ENCODE measurements around the gene RNU1-3. TPM values are rescaled to one million over a fixed set of nuclear protein-coding genes. Genes with fewer than 3 reads are reported as not detected.
"Not testable (repeated sequence)": the region's sequence is repeated elsewhere in the genome, so short reads cannot be mapped to it uniquely, and the experiment has no call there.

The RNU1-3 gene
- total RNA-seq, 1 experiment from 2014 or later, result 1,333 TPM

DNA sequence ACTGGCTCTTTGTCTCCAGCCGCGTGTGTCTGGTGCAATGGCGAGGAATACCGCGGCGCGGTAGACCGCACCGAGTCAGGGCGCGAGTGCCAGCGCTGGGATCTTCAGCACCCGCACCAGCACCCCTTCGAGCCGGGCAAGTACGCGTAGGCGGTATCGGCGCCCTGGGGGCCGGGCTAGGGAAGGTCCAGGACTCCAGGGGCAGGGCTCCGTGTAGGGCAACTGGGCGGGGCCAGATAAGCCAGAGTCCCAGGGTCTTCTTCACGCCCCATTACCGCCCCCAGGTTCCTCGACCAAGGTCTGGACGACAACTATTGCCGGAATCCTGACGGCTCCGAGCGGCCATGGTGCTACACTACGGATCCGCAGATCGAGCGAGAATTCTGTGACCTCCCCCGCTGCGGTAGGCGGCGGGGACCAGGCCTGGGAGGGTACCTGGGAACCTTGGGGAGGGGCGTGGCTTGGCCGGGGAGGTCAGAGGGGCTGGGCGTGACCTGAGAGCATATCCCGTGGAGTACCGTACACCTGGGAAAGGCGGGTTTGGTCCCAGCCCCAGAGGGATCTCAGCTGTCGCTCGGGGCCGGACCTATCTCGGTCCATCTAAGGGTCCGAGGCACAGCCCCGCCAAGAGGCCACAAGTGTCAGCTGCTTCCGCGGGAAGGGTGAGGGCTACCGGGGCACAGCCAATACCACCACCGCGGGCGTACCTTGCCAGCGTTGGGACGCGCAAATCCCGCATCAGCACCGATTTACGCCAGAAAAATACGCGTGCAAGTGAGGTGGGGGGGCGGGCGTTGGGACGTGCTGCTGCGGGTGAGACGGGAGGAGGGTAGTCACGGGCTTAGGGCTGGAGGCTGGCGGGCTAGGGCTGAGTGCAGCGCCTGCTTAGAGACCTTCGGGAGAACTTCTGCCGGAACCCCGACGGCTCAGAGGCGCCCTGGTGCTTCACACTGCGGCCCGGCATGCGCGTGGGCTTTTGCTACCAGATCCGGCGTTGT is 19.3 kb downstream of the RNU1-3 start:
- H4K20me1 ChIP-seq (ENCODE audit: insufficient read depth); POLR2A ChIA-PET (ENCODE audit: unreplicated experiment); H3K27ac ChIP-seq; H3K9me2 ChIP-seq (ENCODE audit: insufficient read depth); H2AFZ ChIP-seq; H3K4me2 ChIP-seq; H3K4me3 ChIP-seq; H3K36me3 ChIP-seq (ENCODE audit: low read depth); BruUV-seq (replicated peaks); intact Hi-C loops (cut with micrococcal nuclease; ENCODE audit: unreplicated experiment); DNase-seq; H3F3A ChIP-seq (ENCODE audit: insufficient read depth, low read depth); H3K9me3 ChIP-seq (ENCODE audit: insufficient read depth, low read depth); CTCF ChIA-PET; H3K27me3 ChIP-seq (ENCODE audit: insufficient read depth, low read depth): not testable (repeated sequence)
- Histone ChIP-seq H3K79me2 (ENCODE audit: low read depth) (peaks cover 19% of the 10 kb centered on the region), H3K4me1 (replicated peaks; ENCODE audit: insufficient read depth) (peaks cover 17% of the 10 kb centered on the region)

GRCh38 chr1:16646716-16647115 is 20.0 kb downstream of the RNU1-3 start:
- H2AFZ ChIP-seq; DNase-seq; H3K27me3 ChIP-seq (ENCODE audit: insufficient read depth, low read depth); H3K36me3 ChIP-seq (ENCODE audit: low read depth); intact Hi-C loops (cut with micrococcal nuclease; ENCODE audit: unreplicated experiment); H3K27ac ChIP-seq; H4K20me1 ChIP-seq (ENCODE audit: insufficient read depth); H3K9me3 ChIP-seq (ENCODE audit: insufficient read depth, low read depth); POLR2A ChIA-PET (ENCODE audit: unreplicated experiment); H3F3A ChIP-seq (ENCODE audit: insufficient read depth, low read depth); H3K9me2 ChIP-seq (ENCODE audit: insufficient read depth); CTCF ChIA-PET; H3K4me3 ChIP-seq; H3K4me2 ChIP-seq; BruUV-seq (replicated peaks): not testable (repeated sequence)
- H3K79me2 ChIP-seq (ENCODE audit: low read depth), result peaks cover 19% of the 10 kb centered on the region
- peaks cover 17% of the 10 kb centered on the region for H3K4me1 ChIP-seq (replicated peaks; ENCODE audit: insufficient read depth)

DNA sequence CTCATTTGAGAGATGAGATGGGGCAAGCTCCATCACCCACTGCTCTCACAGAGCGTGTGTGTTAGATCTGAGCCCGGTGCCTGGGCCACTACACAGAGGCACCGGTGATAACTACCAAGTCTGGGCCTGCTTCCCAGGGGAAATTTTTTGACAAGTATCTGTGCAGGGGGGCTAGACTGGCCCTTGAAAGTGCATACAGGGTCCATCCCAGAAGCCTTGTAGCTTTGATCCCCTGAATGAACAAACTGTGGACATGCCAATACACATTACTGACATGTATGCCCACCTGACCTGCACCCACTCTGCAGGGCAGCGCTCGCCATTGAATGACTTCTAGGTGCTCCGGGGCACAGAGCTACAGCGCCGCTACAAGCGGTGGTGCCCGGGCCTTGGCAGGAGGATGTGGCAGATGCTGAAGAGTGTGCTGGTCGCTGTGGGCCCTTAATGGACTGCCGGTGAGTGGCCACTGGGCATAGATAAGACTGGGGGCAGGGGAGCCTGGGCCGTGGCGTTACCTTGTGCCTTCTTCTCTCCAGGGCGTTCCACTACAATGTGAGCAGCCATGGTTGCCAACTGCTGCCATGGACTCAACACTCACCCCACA is 20.6 kb downstream of the RNU1-3 start:
- BruUV-seq (replicated peaks); H3K27me3 ChIP-seq (ENCODE audit: insufficient read depth, low read depth); H3K9me2 ChIP-seq (ENCODE audit: insufficient read depth); H3K9me3 ChIP-seq (ENCODE audit: insufficient read depth, low read depth); H3K27ac ChIP-seq; H3K4me3 ChIP-seq; H2AFZ ChIP-seq; H3F3A ChIP-seq (ENCODE audit: insufficient read depth, low read depth); CTCF ChIA-PET; intact Hi-C loops (cut with micrococcal nuclease; ENCODE audit: unreplicated experiment); POLR2A ChIA-PET (ENCODE audit: unreplicated experiment); H3K4me2 ChIP-seq; H3K36me3 ChIP-seq (ENCODE audit: low read depth); H4K20me1 ChIP-seq (ENCODE audit: insufficient read depth): not testable (repeated sequence)
- peak in 1 of 2 experiments; percentile 19 for DNase-seq
- Histone ChIP-seq H3K79me2 (ENCODE audit: low read depth) (peaks cover 23% of the 10 kb centered on the region), H3K4me1 (replicated peaks; ENCODE audit: insufficient read depth) (peaks cover 17% of the 10 kb centered on the region)

DNA sequence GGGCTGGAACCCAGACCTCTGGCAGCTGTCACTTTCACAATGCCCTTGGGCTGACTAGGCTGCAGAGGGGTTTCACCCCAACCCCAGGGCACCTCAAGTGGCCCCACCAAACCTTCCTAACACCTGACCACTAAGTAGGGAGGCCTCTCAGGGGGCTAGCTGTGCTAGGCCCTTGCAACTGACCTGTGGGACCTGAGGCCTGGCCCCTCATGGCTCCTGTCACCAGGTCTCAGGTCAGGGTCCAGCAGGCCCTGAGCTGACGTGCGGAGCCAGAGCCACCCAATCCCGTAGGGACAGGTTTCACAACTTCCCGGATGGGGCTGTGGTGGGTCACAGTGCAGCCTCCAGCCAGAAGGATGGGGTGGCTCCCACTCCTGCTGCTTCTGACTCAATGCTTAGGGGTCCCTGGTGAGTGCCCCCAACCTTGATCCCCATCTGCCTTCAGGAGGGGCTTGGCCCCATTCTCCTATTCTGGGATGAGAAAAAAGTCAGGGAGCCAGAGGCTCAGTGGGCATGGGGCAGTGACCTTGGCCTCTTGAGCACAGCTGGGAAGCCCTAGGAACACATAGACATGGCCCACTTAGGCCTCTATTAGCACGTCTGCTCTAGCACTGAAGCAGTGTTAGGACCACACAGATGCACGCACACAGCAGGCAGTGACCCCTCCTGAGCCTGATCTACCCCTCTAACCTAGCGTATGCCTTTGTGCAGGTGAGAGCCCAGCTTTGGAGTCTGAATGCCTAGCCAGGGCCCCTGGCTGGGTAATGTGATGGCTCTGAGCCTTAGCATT is 21.3 kb downstream of the RNU1-3 start:
- H3K36me3 ChIP-seq (ENCODE audit: low read depth); BruUV-seq (replicated peaks); H3K9me3 ChIP-seq (ENCODE audit: insufficient read depth, low read depth); H3K27me3 ChIP-seq (ENCODE audit: insufficient read depth, low read depth); H3K9me2 ChIP-seq (ENCODE audit: insufficient read depth); CTCF ChIA-PET; POLR2A ChIA-PET (ENCODE audit: unreplicated experiment); H4K20me1 ChIP-seq (ENCODE audit: insufficient read depth); H3F3A ChIP-seq (ENCODE audit: insufficient read depth, low read depth): not testable (repeated sequence)
- Histone ChIP-seq H3K4me2 (peak overlapping the region; percentile 87), H2AFZ (peak overlapping the region; percentile 97), H3K4me3 (peak overlapping the region; percentile 90), H3K79me2 (ENCODE audit: low read depth) (peaks cover 28% of the 10 kb centered on the region), H3K27ac (peak overlapping the region; percentile 49), H3K4me1 (replicated peaks; ENCODE audit: insufficient read depth) (peaks cover 17% of the 10 kb centered on the region)
- peak in 1 of 2 experiments; percentile 9 for DNase-seq
- intact Hi-C loops (cut with micrococcal nuclease; ENCODE audit: unreplicated experiment), result loop anchor here (2.0 kb wide), 1 partner anchor 33 kb away; the partner anchor contains the start of gene NBPF1
